NCI-H345 treated with DMSO at 0.1 percent for 48 hours (cell line): ENCODE measurements around the gene KLK2.
"Not testable (repeated sequence)": the region's sequence is repeated elsewhere in the genome, so short reads cannot be mapped to it uniquely, and the experiment has no call there.

Experiments
- DNase-seq: peaks from one replicate; lab custom pipeline; 2025; ENCODE audit not compliant: unreplicated experiment; lab: John Stamatoyannopoulos, UW

The KLK2 gene

DNA sequence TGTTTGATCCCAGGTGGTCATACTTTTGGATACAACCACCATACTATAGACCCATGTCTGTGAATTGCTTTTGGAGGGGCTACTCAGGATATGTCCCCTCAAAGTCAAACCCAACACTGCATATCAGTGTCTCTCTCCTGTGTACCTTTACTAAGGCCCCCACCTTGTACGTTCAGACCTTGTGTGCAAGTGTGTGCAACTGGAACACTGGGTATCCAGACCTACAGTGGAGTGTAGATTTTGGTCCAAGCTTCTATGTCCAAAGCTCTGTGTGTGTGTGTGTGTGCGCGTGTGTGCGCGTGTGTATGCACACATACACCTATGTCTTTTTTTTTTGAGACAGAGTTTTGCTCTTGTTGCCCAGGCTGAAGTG, 18.0 kb downstream of the KLK2 start:
- no peak for DNase-seq

DNA sequence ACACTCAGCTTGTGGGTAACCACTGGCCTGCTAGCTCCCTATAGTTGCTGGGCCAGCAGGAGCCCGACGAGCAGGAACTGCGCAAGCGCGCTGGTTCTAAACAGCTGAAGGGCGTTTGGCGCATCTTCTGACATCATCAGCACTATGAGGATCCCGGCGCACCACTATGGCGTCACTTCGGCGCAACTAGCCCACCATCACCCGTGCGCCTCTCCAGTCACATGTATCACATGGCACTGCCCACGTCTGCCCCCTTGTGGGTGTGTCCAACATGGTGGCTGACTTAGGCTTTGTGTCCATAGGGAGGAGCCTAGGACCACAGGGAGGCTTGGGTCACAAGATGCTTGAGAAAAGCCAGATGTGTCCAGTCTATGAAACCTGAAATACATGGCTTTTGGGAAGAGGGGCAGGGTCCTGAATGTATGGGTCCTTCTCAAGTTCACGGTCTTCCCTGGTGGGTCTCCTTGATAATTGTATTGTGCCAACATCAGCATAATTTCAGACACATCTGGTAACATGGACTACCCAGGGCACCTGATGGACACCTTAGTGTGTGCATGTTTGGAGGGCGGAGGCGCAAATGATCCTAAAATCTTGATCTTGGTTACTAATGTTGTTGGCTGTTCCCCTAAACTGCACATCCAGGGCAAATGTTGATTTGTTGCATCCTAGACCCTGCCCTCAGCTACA, 20.0 kb downstream of the KLK2 start:
- no peak for DNase-seq

GRCh38 chr19:50894478-50895356, 21.5 kb downstream of the KLK2 start:
- no peak for DNase-seq

- not testable (repeated sequence) for DNase-seq
These were observed 22.9 kb downstream of the KLK2 start for GRCh38 chr19:50896089-50896590.

- peak; percentile 5 for DNase-seq
These were observed 23.5 kb downstream of the KLK2 start for GRCh38 chr19:50896591-50897190.

DNA sequence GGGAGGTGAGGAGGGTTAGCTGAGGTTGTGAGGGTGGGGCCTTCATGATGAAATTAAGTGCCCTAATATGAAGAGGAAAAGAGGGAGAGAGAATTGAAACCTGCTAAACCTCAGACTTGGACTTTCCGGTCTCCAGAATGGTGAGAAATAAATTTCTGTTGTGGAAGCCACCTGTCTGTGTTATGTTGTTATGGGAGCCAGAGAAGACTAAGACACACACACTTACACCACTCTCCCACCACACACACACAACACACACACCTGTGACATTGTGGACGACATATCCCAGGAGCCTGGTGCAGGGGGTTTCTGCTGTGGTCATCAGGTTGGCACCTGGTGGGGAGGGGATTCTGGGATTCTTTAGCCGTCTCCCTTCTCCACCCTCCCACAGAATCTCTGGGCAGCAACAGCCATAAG, 24.0 kb downstream of the KLK2 start:
- DNase-seq: no peak

- DNase-seq: no peak
These were observed 24.4 kb downstream of the KLK2 start for GRCh38 chr19:50897612-50898011.

DNA sequence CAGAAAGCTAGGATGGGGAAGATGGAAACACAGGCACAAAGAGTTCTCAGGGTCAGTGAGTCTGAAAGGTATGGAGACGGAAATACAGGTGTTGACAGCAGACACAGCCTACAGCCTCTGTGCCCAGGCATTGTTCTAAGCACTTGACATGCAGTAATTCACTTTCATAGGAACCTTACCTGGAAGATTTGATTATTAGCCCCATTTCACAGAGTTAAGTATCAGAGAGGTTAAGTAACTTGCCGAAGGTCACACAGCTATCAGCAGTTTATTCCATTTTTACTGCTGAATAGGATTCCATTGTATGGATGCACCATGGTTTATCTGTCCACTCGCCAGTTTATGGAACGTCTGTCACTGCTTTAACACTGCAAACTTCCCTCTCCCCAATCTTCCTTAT, 24.8 kb downstream of the KLK2 start:
- no peak for DNase-seq

DNA sequence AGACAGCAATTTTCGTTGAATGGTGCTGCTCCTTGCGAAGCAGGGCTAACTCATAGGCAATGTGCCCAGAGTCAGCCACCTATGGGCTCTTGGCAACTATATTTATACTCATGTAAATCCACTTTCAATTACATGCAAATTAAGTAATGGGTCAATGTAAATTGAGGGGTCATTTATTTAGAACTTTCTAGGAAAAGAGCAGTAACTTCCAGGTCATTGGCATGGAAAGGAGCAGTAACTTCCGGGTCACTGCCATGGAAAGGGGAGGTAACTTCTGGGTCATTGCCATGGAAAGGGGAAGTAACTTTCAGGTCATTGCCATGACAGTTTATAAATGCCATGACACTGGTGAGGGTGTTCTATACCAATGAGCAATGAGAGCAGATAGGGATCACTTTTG, 26.3 kb downstream of the KLK2 start:
- DNase-seq: no peak

- DNase-seq: no peak
These were observed 29.4 kb downstream of the KLK2 start for GRCh38 chr19:50902640-50903039.

DNA sequence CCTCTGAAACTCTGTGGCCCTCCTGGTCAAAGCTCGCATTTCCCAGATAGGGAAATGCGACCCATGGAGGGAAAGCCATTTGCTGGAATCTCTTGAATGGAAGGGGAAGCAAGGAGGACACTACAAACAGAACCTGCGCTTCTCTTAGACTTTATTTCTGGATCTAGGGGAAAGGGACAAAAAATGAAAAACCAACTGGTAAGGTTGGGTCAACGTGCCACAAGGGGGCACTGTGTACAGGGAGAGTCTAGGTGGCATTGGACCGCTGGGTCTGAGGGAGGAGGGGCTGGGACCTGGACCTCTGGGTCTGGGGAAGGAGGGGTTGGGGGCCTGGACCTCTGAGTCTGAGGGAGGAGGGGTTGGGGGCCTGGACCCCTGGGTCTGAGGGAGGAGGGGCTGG, 33.0 kb downstream of the KLK2 start:
- no peak for DNase-seq

DNA sequence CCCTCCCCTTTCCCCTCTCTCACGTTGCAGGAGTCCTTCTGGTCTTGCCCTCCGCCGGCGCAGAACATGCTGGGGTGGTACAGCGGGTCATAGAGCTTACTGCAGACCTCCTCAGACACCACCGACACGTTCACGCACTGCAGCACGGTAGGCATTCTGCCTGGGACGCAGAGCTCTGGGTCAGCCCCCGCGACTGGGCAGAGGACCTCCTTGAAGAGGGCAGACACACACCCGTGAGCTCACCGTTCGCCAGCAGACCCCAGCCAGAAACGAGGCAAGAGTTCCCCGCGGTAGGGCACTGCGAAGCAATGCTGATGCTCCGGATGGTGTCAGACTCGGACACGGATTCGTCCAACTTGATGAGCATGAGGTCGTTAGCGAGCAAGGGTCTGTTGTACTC, 35.1 kb downstream of the KLK2 start:
- no peak for DNase-seq

- DNase-seq: no peak
These were observed 36.2 kb downstream of the KLK2 start for GRCh38 chr19:50909240-50910070.

DNA sequence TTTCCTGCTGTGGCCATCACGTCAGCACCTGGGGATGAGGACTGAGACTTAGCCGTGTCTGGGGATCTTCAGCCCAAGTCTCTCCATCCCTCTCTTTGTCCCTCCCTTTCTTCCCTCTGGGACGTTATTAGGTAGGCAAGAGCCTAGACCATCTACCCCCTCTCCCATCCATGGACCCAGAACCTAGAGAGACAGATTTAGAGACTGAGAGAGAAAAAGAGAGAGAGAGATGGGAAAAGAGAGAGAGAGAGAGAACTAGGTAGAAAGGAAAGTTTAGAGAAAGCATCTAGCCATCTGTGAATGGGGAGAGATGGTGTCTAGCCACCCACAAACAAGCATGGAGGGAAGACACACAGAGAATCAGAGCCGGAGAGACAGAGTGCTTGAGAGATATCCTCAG, 37.5 kb downstream of the KLK2 start:
- no peak for DNase-seq

- no peak for DNase-seq
These were observed 38.2 kb downstream of the KLK2 start, which contains the start of gene KLK4 for GRCh38 chr19:50911206-50912101. Gene KLK4 (minus strand): TSS chr19:50911395. CDS start chr19:50910738, 657 bp downstream.

DNA sequence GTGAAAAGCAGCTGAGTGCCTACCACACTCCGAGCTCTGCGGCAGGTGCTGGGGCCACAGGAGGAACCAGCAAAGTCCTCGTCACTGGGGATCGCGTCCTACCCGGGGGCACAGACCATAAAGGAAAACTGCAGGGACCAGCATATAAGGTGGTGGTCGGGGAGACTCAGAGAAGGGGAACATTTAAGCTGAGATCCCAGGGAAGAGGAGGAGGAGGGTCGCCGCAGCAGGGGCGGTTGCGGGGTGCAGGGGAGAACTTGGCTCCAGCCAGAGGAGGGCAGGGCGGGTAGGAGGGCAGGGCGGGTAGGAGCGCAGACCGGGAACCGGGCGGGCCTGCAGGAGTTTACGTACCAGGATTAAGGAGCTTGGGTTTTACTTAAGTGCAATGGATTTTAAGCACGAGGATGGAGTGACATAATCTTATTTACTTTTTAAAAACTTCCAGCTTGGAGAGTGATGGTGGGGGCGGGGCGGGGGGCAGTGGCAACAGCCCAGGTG, 38.9 kb downstream of the KLK2 start:
- no peak for DNase-seq

- DNase-seq: no peak
These were observed 39.8 kb downstream of the KLK2 start for GRCh38 chr19:50912727-50913716.

DNA sequence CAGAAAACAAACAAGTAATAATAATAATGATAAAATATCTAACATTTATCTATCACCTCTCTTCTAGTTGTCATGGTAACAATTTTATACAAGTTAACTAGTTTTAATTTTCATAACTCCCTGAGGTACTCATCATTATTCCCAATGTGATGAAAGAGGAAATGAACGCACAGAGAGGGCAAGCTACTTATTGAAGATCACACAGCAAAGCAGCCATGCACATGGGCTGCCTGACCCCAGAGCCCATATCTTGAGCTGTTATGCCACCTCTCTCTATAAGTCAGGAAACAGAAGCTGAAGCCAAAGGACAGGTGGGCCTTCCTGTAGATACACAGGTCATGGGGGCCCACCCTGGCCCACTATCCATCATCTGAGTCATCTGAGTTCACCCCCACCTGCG, 42.8 kb downstream of the KLK2 start:
- no peak for DNase-seq
